HG03103 (cell line): ENCODE results near the gene SEMA3B.
A peak's percentile ranks its signal among the peaks of the same experiment; 100 is the strongest.
"Not testable (repeated sequence)": the region's sequence is repeated elsewhere in the genome, so short reads cannot be mapped to it uniquely, and the experiment has no call there.

ENCODE experiments used
- ATAC-seq: cut with Tn5 transposase; IDR thresholded peaks from one replicate; pipeline ENCODE4 v1.9.1; 2021; ENCODE audit warnings: low read depth; ENCODE audit not compliant: unreplicated experiment

The SEMA3B gene

GRCh38 chr3:50270422-50271224, 1.7 kb downstream of the SEMA3B start:
- ATAC-seq = no peak

- ATAC-seq = no peak
Measured at GRCh38 chr3:50271314-50271936, 2.5 kb downstream of the SEMA3B start.

GRCh38 chr3:50272538-50272910, 3.6 kb downstream of the SEMA3B start:
- not testable (repeated sequence) for ATAC-seq

- peak; percentile 80 for ATAC-seq
Measured at GRCh38 chr3:50272911-50273688, 4.2 kb downstream of the SEMA3B start.

- no peak for ATAC-seq
Measured at GRCh38 chr3:50273689-50274065, 4.7 kb downstream of the SEMA3B start.

GRCh38 chr3:50274371-50275104, 5.6 kb downstream of the SEMA3B start:
- ATAC-seq = no peak

- ATAC-seq = no peak
Measured at GRCh38 chr3:50275141-50275995, 6.4 kb downstream of the SEMA3B start.

GRCh38 chr3:50275996-50276761, 7.2 kb downstream of the SEMA3B start:
- ATAC-seq = no peak

GRCh38 chr3:50276762-50277101, 7.8 kb downstream of the SEMA3B start:
- no peak for ATAC-seq

GRCh38 chr3:50278123-50278879, 9.4 kb downstream of the SEMA3B start:
- no peak for ATAC-seq

GRCh38 chr3:50278880-50279224, 9.9 kb downstream of the SEMA3B start, which contains the start of gene LSMEM2:
Gene LSMEM2, plus strand, starts transcription at chr3:50279087. Its CDS starts 27 bp downstream, at chr3:50279114.
- ATAC-seq = no peak

- ATAC-seq = no peak
Measured at GRCh38 chr3:50279255-50280016, 10.5 kb downstream of the SEMA3B start.

- not testable (repeated sequence) for ATAC-seq
Measured at GRCh38 chr3:50284121-50284520, 15.2 kb downstream of the SEMA3B start.

- no peak for ATAC-seq
Measured at GRCh38 chr3:50286322-50287227, 17.6 kb downstream of the SEMA3B start.

- no peak for ATAC-seq
Measured at GRCh38 chr3:50287262-50287661, 18.3 kb downstream of the SEMA3B start.

- ATAC-seq = no peak
Measured at GRCh38 chr3:50288387-50289007, 19.6 kb downstream of the SEMA3B start.
